Stomach (tissue), 9 donors: ENCODE results near the gene NEDD4. TPM values are rescaled to one million over a fixed set of nuclear protein-coding genes. Genes with fewer than 3 reads are reported as not detected.
"Not testable (repeated sequence)": the region's sequence is repeated elsewhere in the genome, so short reads cannot be mapped to it uniquely, and the experiment has no call there.

Experiments used
- DNase-seq, 2 donors: peaks; one replicate each; pipeline versions ENCODE4 v3.0.0 to v3.0.0-alpha.2; 2013 to 2019
- H3K27ac ChIP-seq, 5 donors: fragments of 200-600 bp in 4 of 5; sonication (generic) in 4 of 5; one replicate each; pipeline ENCODE4 v1.5.1; 2013 to 2019; ENCODE audit warnings: mild to moderate bottlenecking in 1 of 5, moderate library complexity in 1 of 5
- H3K27me3 ChIP-seq, 3 donors: fragments of 200-600 bp; sonication (generic); one replicate each; pipeline ENCODE4 v1.5.1; 2017 to 2019; ENCODE audit warnings: mixed run types in 1 of 3
- H3K36me3 ChIP-seq, 4 donors: fragments of 200-600 bp; sonication (generic); 1 replicate in 3 of 4; 2 replicates in 1 of 4; pipeline ENCODE4 v1.5.1; 2016 to 2019
- H3K4me1 ChIP-seq, 4 donors: fragments of 200-600 bp; sonication (generic); one replicate each; pipeline ENCODE4 v1.5.1; 2016 to 2019
- H3K4me3 ChIP-seq, 4 donors: fragments of 200-600 bp; sonication (generic) in 3 of 4; one replicate each; pipeline ENCODE4 v1.5.1; 2016 to 2019; ENCODE audit warnings: mild to moderate bottlenecking in 1 of 4
- H3K9me3 ChIP-seq, 4 donors: fragments of 200-600 bp; sonication (generic); one replicate each; pipeline ENCODE4 v1.5.1; 2016 to 2019
- EP300 ChIP-seq: sonication (generic); formaldehyde crosslinking; IDR thresholded peaks from one replicate; pipeline ENCODE4 v1.6.1; 2017; ENCODE audit warnings: antibody characterized with exemption
- POLR2A ChIP-seq, 4 donors: fragments of 450-650 bp; IDR thresholded peaks; one replicate each; pipeline ENCODE4 v1.6.1; 2016; ENCODE audit warnings: antibody characterized with exemption in 4 of 4, control low read depth in 2 of 4, mild to moderate bottlenecking in 1 of 4, moderate library complexity in 1 of 4
- POLR2AphosphoS5 ChIP-seq, 3 donors: sonication (generic); formaldehyde crosslinking; IDR thresholded peaks; one replicate each; pipeline ENCODE4 v1.6.1; 2016; ENCODE audit warnings: antibody characterized with exemption in 3 of 3
- WGBS, 5 donors: extraction: QIAGEN DNeasy Blood & Tissue Kit in 3 of 5; methylation state at CpG; one replicate each; pipeline versions ENCODE4 v1.1.5 to v1.1.7; 2013 to 2018; 5-methylcytosine and 5-hydroxymethylcytosine counted together
- intact Hi-C: fragments of 100-400 bp; cut with DNase I; formaldehyde crosslinking; loops from one replicate; pipeline ENCODE4 v1.15.1; 2023; ENCODE audit warnings: low total_unique reads
- polyA plus RNA-seq, 3 donors: library from polyadenylated mRNA; stranded (reverse); fragments of 200-250 nt; gene quantifications; one replicate each; pipeline ENCODE4 v1.2.3, GENCODE V29; 2013
- total RNA-seq, 5 donors: library from RNA; depleted of rRNA; stranded (reverse); fragments of >200 nt; gene quantifications; one replicate each; pipeline versions ENCODE4 v1.1.0 to v1.2.3, GENCODE V29; 2014 to 2016
- TF ChIP-seq, protein P1 (sequence below), 7 experiments: fragments of 450-650 bp in 4 of 7; fragments of 200-600 bp in 3 of 7; sonication (generic) in 3 of 7; IDR thresholded peaks; one replicate each; pipeline ENCODE4 v1.5.1; 2016 to 2019; ENCODE audit warnings: antibody characterized with exemption in 7 of 7, control low read depth in 2 of 7, mild to moderate bottlenecking in 1 of 7
- donor health status: healthy with polysubstance abuse.
- donor health status: Bipolar disorder and iron deficiency.
- donor health status: healthy.

NEDD4 gene
- total and polyA plus RNA-seq, 8 donors, result 2.9 to 40.8 (median 7.5) TPM

GRCh38 chr15:55858661-55859060 is 134.8 kb downstream of the NEDD4 start:
- no peak for TF ChIP-seq POLR2A (IDR thresholded peaks at IDR 0.05)
- TF ChIP-seq POLR2AphosphoS5 (IDR thresholded peaks at IDR 0.05), result no peak
- TF ChIP-seq, protein P1, sequence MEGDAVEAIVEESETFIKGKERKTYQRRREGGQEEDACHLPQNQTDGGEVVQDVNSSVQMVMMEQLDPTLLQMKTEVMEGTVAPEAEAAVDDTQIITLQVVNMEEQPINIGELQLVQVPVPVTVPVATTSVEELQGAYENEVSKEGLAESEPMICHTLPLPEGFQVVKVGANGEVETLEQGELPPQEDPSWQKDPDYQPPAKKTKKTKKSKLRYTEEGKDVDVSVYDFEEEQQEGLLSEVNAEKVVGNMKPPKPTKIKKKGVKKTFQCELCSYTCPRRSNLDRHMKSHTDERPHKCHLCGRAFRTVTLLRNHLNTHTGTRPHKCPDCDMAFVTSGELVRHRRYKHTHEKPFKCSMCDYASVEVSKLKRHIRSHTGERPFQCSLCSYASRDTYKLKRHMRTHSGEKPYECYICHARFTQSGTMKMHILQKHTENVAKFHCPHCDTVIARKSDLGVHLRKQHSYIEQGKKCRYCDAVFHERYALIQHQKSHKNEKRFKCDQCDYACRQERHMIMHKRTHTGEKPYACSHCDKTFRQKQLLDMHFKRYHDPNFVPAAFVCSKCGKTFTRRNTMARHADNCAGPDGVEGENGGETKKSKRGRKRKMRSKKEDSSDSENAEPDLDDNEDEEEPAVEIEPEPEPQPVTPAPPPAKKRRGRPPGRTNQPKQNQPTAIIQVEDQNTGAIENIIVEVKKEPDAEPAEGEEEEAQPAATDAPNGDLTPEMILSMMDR (IDR thresholded peaks at IDR 0.05), result no peak
- TF ChIP-seq EP300, result no peak
- 78 to 90% (median 86%) methylated on average over 4 of the region's 4 CpGs for WGBS, 5 donors
- Histone ChIP-seq H3K4me3 (no peak overlapping the region), H3K9me3 (no peaks in the 10 kb centered on the region), H3K27ac (no peak overlapping the region), H3K27me3 (no peaks in the 10 kb centered on the region), H3K36me3 (peaks cover 2 to 80% (median 61%) of the 10 kb centered on the region in 4 donors), H3K4me1 (no peaks in the 10 kb centered on the region)
- intact Hi-C loops, result no loop called here
- DNase-seq, result no peak

GRCh38 chr15:55856506-55857164 is 136.8 kb downstream of the NEDD4 start:
- Histone ChIP-seq H3K36me3 (peaks cover 2 to 84% (median 67%) of the 10 kb centered on the region in 4 donors), H3K9me3 (no peaks in the 10 kb centered on the region), H3K27me3 (no peaks in the 10 kb centered on the region), H3K4me3 (no peak overlapping the region), H3K4me1 (no peaks in the 10 kb centered on the region), H3K27ac (no peak overlapping the region)
- 69 to 74% (median 69%) methylated on average over 4 of the region's 4 CpGs for whole genome bisulfite sequencing, 5 donors
- no peak for DNase-seq
- TF ChIP-seq EP300, result no peak
- no peak for TF ChIP-seq POLR2A (IDR thresholded peaks at IDR 0.05)
- TF ChIP-seq, protein P1 (IDR thresholded peaks at IDR 0.05), result no peak
- no peak for TF ChIP-seq POLR2AphosphoS5 (IDR thresholded peaks at IDR 0.05)
- intact Hi-C loops, result no loop called here

DNA sequence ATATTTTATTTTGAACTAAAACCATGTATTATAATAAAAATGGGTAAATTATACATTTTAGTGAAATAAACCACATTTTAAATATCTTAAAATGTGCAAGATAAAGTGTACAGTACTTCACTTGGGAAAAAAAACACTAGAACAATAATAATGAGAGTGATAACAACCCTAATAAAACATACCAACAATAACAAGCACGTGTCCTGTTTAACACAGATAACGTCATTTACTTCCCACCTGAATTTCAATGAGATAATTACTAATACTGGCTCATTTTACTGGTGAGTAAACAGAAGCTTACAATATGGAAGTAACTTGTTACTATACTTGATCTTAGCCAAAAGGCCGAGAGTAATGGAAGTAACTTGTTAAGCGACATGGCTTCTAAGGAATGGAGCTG is 140.3 kb downstream of the NEDD4 start:
- intact Hi-C loops, result no loop called here
- DNase-seq, result no peak
- 54 to 73% (median 66%) methylated on average over 4 of the region's 4 CpGs for whole genome bisulfite sequencing, 5 donors
- Histone ChIP-seq H3K9me3 (no peaks in the 10 kb centered on the region), H3K36me3 (peaks cover 0 to 76% (median 68%) of the 10 kb centered on the region in 4 donors), H3K4me3 (no peak overlapping the region), H3K4me1 (no peaks in the 10 kb centered on the region), H3K27ac (no peak overlapping the region), H3K27me3 (no peaks in the 10 kb centered on the region)
- TF ChIP-seq EP300 (no peak), POLR2A (IDR thresholded peaks at IDR 0.05) (no peak), POLR2AphosphoS5 (IDR thresholded peaks at IDR 0.05) (no peak)
- TF ChIP-seq, protein P1 (IDR thresholded peaks at IDR 0.05), result no peak

DNA sequence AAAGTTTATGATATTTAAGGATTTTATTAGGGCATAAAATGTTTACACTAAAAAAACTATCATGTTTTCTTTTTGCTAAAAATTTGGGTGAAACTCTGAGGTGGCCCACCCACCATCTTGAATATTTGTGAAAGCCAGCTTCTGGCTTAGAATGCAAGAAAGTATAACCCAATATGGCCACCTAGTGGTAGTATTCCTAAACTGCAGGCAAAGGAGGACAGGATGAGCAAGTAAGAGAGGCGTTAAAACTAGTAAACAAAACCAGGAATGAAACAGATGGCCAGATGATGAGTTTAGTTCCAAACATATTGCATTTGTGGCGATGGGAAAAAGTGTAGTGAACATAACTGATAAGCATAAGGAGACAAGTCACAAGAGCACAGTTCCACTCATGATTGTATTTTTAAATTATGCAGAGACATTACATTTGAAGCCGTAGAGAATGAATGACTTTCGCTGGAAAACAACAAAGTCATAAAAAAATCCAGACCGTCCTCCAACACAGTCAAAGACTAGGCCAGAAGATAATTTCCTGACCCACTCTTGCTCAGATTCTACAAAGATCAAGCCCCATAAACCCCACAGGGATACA is 147.2 kb downstream of the NEDD4 start:
- peaks cover 0 to 56% (median 39%) of the 10 kb centered on the region in 4 donors for H3K36me3 ChIP-seq
- WGBS, 5 donors, result 48 to 64% (median 54%) methylated on average over 5 of the region's 5 CpGs
- no peaks in the 10 kb centered on the region for H3K4me1 ChIP-seq
- TF ChIP-seq EP300, result no peak
- TF ChIP-seq, protein P1 (IDR thresholded peaks at IDR 0.05), result peak in 5 of 7 experiments; percentile 76 to 89 (median 81)
- H3K27me3 ChIP-seq, result no peaks in the 10 kb centered on the region
- DNase-seq, result peak in 1 of 2 donors; percentile 87
- no peaks in the 10 kb centered on the region for H3K9me3 ChIP-seq
- intact Hi-C loops, result loop anchor here (10.0 kb wide), 1 partner anchor 201 kb away; no protein-coding TSS in a partner anchor
- no peak overlapping the region for H3K4me3 ChIP-seq
- no peak overlapping the region for H3K27ac ChIP-seq

DNA sequence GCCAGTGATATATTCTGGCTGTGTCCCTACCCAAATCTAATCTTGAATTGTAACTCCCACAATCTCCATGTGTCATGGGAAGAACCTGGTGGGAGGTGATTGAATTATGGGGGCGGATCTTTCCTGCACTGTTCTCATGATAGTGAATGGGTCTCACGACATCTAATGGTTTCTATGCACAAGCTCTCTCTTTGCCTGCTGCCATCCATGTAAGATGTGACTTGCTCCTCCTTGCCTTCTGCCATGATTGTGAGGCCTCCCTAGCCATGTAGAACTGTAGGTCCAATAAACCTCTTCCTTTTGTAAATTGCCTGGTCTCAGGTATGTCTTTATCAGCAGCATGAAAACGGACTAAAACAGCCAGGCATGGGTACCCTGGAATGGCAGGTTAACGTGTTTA is 150.5 kb downstream of the NEDD4 start:
- not testable (repeated sequence) for DNase-seq, H3K4me1 ChIP-seq, H3K4me3 ChIP-seq, H3K9me3 ChIP-seq, H3K27ac ChIP-seq, H3K27me3 ChIP-seq
- intact Hi-C loops, result loop anchor here (10.0 kb wide), 1 partner anchor 198 kb away; no protein-coding TSS in a partner anchor
- 92 to 98% (median 95%) methylated on average over 4 of the region's 4 CpGs for WGBS, 5 donors
- H3K36me3 ChIP-seq, result peaks cover 0 to 54% (median 43%) of the 10 kb centered on the region in 4 donors
